Stimulated activated CD4-positive, alpha-beta T cell treated with anti-CD3 and anti-CD28 coated beads, Interleukin-2, amount 100 ng/mL, for 48 hours (primary cell): ENCODE measurements around the gene XRCC4.

Source experiments
- DNase-seq, 2 donors: peaks; one replicate each; pipeline ENCODE4 v3.0.0-alpha.2; 2020

XRCC4 gene

GRCh38 chr5:83396662-83397061 is 319.3 kb downstream of the XRCC4 start:
- DNase-seq = no peak

- no peak for DNase-seq
Measured at GRCh38 chr5:83397658-83398057, 320.3 kb downstream of the XRCC4 start.

GRCh38 chr5:83400241-83400640 is 322.9 kb downstream of the XRCC4 start:
- no peak for DNase-seq

GRCh38 chr5:83400701-83401100 is 323.4 kb downstream of the XRCC4 start:
- no peak for DNase-seq

- no peak for DNase-seq
Measured at GRCh38 chr5:83401122-83401731, 323.9 kb downstream of the XRCC4 start.

- no peak for DNase-seq
Measured at GRCh38 chr5:83401775-83402174, 324.4 kb downstream of the XRCC4 start.
